ENCODE data around the gene SULT2B1. TPM values are rescaled to one million over a fixed set of nuclear protein-coding genes. Genes with fewer than 3 reads are reported as not detected.

SULT2B1 gene
- total and polyA plus RNA-seq, 4 donors: 0.14 to 0.24 TPM; not detected in 2

DNA sequence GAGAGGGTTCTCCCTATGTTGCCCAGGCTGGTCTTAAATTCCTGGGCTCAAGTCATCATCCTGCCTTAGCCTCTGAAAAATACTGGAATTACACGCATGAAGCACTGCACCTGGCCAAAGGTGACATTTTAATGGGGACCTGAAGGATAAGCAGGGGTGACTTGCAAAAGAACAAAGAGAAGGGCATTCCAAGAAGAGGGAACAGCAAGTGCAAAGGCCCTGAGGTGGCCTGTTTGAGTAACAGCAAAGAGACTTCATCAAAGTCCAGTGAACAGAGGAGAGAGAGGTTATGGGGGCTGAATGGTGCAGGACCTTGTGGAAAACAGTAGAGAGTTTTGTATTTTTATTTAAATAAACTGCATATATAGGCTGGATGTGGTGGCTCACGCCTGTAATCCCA, 89.9 kb downstream of the SULT2B1 start:
- Histone ChIP-seq H3K9ac (ENCODE audit: low read depth in 1 of 2, low read length in 2 of 2) (no peak overlapping the region), H3K4me1 (ENCODE audit: control insufficient read depth in 4 of 4, insufficient read depth in 4 of 4, low read length in 3 of 4) (peaks cover 2 to 35% (median 21%) of the 10 kb centered on the region in 4 donors), H3K36me3 (ENCODE audit: control insufficient read depth in 4 of 4, insufficient read depth in 3 of 4, low read depth in 1 of 4, low read length in 3 of 4) (no peaks in the 10 kb centered on the region), H3K27ac (ENCODE audit: low read depth in 1 of 2, low read length in 2 of 2) (no peak overlapping the region), H3K4me3 (ENCODE audit: low read depth in 1 of 3, low read length in 3 of 3) (no peak overlapping the region), H3K9me3 (ENCODE audit: control insufficient read depth in 4 of 4, low read length in 3 of 4) (no peaks in the 10 kb centered on the region), H3K27me3 (ENCODE audit: control insufficient read depth in 4 of 4, insufficient read depth in 4 of 4, low read length in 3 of 4) (no peaks in the 10 kb centered on the region)
- DNase-seq (ENCODE audit: low spot score): no peak
- WGBS: 93% methylated on average over 2 of the region's 2 CpGs
- TF ChIP-seq SP1 (IDR thresholded peaks at IDR 0.05) (no peak), JUND (IDR thresholded peaks at IDR 0.05) (no peak), YY1 (IDR thresholded peaks at IDR 0.05) (no peak)

DNA sequence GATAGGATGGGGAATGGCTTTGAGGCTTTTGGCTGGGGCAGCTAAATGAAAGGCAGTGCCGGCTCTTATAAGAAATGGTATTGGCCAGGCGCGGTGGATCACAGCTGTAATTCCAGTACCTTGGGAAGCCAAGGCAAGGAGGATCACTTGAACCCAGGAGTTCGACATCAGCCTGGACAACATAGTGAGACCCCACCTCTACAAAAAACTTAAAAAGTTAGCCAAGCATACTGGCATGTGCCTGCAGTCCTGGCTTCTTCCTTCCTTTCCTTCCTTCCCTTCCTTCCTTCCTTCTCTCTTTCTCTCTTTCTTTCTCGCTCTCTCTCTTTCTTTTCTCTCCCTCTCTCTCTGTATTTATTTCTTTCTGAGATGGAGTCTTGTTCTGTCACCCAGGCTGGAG, 90.9 kb downstream of the SULT2B1 start:
- Histone ChIP-seq H3K4me1 (ENCODE audit: control insufficient read depth in 4 of 4, insufficient read depth in 4 of 4, low read length in 3 of 4) (peaks cover 2 to 28% (median 18%) of the 10 kb centered on the region in 4 donors), H3K27ac (ENCODE audit: low read depth in 1 of 2, low read length in 2 of 2) (no peak overlapping the region), H3K36me3 (ENCODE audit: control insufficient read depth in 4 of 4, insufficient read depth in 3 of 4, low read depth in 1 of 4, low read length in 3 of 4) (no peaks in the 10 kb centered on the region), H3K9me3 (ENCODE audit: control insufficient read depth in 4 of 4, low read length in 3 of 4) (no peaks in the 10 kb centered on the region), H3K4me3 (ENCODE audit: low read depth in 1 of 3, low read length in 3 of 3) (no peak overlapping the region), H3K9ac (ENCODE audit: low read depth in 1 of 2, low read length in 2 of 2) (no peak overlapping the region), H3K27me3 (ENCODE audit: control insufficient read depth in 4 of 4, insufficient read depth in 4 of 4, low read length in 3 of 4) (no peaks in the 10 kb centered on the region)
- WGBS: 89% methylated on average over 5 of the region's 5 CpGs
- TF ChIP-seq TAF1 (conservative IDR thresholded peaks at IDR 0.05) (no peak), HNF4A (conservative IDR thresholded peaks at IDR 0.05) (no peak), RAD21 (IDR thresholded peaks at IDR 0.05) (no peak), EGR1 (IDR thresholded peaks at IDR 0.05; ENCODE audit: low read depth in 2 of 2) (no peak), FOXA1 (IDR thresholded peaks at IDR 0.05) (no peak), YY1 (IDR thresholded peaks at IDR 0.05) (no peak), NR2F2 (IDR thresholded peaks at IDR 0.05) (no peak)
- TF ChIP-seq, protein P1, sequence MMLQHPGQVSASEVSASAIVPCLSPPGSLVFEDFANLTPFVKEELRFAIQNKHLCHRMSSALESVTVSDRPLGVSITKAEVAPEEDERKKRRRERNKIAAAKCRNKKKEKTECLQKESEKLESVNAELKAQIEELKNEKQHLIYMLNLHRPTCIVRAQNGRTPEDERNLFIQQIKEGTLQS (IDR thresholded peaks at IDR 0.05): no peak
- TF ChIP-seq, protein P2, sequence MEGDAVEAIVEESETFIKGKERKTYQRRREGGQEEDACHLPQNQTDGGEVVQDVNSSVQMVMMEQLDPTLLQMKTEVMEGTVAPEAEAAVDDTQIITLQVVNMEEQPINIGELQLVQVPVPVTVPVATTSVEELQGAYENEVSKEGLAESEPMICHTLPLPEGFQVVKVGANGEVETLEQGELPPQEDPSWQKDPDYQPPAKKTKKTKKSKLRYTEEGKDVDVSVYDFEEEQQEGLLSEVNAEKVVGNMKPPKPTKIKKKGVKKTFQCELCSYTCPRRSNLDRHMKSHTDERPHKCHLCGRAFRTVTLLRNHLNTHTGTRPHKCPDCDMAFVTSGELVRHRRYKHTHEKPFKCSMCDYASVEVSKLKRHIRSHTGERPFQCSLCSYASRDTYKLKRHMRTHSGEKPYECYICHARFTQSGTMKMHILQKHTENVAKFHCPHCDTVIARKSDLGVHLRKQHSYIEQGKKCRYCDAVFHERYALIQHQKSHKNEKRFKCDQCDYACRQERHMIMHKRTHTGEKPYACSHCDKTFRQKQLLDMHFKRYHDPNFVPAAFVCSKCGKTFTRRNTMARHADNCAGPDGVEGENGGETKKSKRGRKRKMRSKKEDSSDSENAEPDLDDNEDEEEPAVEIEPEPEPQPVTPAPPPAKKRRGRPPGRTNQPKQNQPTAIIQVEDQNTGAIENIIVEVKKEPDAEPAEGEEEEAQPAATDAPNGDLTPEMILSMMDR (IDR thresholded peaks at IDR 0.05; ENCODE audit: low read depth, low read length, missing input control): no peak
- TF ChIP-seq, protein P3, sequence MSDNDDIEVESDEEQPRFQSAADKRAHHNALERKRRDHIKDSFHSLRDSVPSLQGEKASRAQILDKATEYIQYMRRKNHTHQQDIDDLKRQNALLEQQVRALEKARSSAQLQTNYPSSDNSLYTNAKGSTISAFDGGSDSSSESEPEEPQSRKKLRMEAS (IDR thresholded peaks at IDR 0.05): no peak
- no peak for DNase-seq (ENCODE audit: low spot score)

DNA sequence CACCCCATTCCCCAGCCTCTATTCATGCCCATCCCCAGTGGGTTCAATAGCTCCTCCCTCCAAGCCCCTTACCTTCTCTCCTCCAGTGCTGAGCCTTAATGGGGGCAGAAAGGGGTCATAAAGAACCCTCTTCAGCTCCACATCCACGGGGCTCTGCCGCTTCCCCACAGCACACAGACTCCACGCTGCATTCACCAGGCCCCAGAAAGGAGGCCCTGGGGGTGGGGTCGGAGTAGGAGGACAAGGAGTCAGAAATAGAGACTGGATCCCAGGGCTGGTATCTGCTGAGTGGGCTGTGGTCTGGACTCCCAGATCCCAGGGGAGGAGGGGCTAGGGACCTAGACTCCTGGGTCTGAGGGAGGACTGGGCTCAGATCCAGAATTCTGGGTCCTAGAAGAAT, 92.4 kb downstream of the SULT2B1 start:
- no peak for TF ChIP-seq YY1 (IDR thresholded peaks at IDR 0.05)
- no peak for TF ChIP-seq SP1 (IDR thresholded peaks at IDR 0.05)
- Histone ChIP-seq H3K36me3 (ENCODE audit: control insufficient read depth in 4 of 4, insufficient read depth in 3 of 4, low read depth in 1 of 4, low read length in 3 of 4) (no peaks in the 10 kb centered on the region), H3K9me3 (ENCODE audit: control insufficient read depth in 4 of 4, low read length in 3 of 4) (no peaks in the 10 kb centered on the region), H3K4me3 (ENCODE audit: low read depth in 1 of 3, low read length in 3 of 3) (no peak overlapping the region), H3K27me3 (ENCODE audit: control insufficient read depth in 4 of 4, insufficient read depth in 4 of 4, low read length in 3 of 4) (no peaks in the 10 kb centered on the region), H3K9ac (ENCODE audit: low read depth in 1 of 2, low read length in 2 of 2) (no peak overlapping the region), H3K27ac (ENCODE audit: low read depth in 1 of 2, low read length in 2 of 2) (no peak overlapping the region), H3K4me1 (ENCODE audit: control insufficient read depth in 4 of 4, insufficient read depth in 4 of 4, low read length in 3 of 4) (peaks cover 2 to 21% (median 12%) of the 10 kb centered on the region in 4 donors)
- no peak for DNase-seq (ENCODE audit: low spot score)
- WGBS: 79% methylated on average over 4 of the region's 4 CpGs

Data from liver (tissue), 9 donors.